Right ventricle myocardium inferior (tissue), 1 donor: Measurements from ENCODE around the gene HOXA10. TPM values are rescaled to one million over a fixed set of nuclear protein-coding genes. Genes with fewer than 3 reads are reported as not detected.

Source experiments
- ATAC-seq: fragments of 200-7000 bp; cut with Tn5 transposase; one replicate; pipeline ENCODE4 v1.9.1; 2020; ENCODE audit warnings: mild to moderate bottlenecking, moderate library complexity
- DNase-seq: peaks from one replicate; pipeline ENCODE4 v3.0.0; 2021; ENCODE audit errors: missing footprints
- intact Hi-C: fragments of 100-400 bp; cut with DNase I; formaldehyde crosslinking; loops from one replicate; pipeline ENCODE4 v1.11.0; 2022
- total RNA-seq: library from RNA; stranded (reverse); fragmentation: NEBNext Ultra II Directional; extraction: Animal tissue kit (Norgen Biotek cat#: 25700); gene quantifications from one replicate; pipeline ENCODE4 v1.2.1, GENCODE V29; 2021
- donor health status: DM: no; HTN: yes; CAD: no; lungs with severe emphysema.

HOXA10 gene
- total RNA-seq, 1 donor from 2014 or later: not detected

DNA sequence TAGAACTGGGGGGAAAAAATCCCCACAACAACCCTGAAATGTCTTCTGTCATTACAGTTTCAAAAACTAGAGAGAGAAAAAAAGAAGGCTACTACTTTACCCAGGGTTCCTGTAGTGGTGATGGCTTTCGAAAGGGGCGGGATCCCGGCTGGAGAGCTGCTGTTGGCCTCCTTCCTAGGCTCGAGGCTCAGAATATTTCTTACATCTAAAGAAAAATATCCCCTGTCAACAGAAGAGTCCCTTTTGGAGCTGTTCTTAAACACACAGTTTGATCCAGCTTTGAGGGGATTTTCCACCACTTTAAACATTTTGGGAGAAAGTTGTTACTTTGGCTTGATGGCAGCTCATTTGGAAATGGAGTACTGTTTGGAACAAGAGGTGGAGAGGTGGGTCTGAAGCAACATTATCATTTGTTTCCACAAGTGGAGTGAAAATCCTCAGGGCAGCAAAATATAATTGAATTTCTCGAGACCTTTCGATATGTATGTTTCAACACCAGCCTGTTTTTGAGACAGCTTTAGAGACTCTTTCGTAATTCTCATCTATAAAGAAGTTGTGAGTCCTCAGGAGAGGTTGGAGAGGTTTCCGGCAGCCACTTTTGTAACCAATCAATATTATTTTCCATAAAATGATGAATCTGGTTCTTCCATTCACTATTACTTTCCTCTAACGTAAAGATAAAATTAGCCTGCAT, 20.7 kb upstream of the HOXA10 start:
- no peak for DNase-seq
- no peak for ATAC-seq
- intact Hi-C loops: loop anchor here (5.0 kb wide), 4 partner anchors 382 to 1657 kb away; no protein-coding TSS in a partner anchor

DNA sequence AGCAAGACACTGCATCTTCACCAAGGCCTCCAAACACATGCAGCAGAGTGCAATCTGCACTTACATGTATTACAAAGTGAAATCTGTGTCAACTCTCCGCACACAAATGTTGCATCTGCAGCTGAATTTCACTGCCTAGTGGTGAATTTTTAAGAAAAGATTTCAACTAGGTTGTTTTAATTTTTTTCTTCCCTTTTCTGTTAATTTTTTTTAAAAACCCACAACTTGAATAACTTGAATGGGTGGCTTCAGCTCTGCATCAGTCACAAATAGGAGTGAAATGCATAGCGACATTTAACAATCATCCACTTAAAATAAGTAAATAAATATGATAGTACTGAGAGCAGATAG, 19.9 kb upstream of the HOXA10 start:
- ATAC-seq (no peak), DNase-seq (no peak)
- intact Hi-C loops: no loop called here

DNA sequence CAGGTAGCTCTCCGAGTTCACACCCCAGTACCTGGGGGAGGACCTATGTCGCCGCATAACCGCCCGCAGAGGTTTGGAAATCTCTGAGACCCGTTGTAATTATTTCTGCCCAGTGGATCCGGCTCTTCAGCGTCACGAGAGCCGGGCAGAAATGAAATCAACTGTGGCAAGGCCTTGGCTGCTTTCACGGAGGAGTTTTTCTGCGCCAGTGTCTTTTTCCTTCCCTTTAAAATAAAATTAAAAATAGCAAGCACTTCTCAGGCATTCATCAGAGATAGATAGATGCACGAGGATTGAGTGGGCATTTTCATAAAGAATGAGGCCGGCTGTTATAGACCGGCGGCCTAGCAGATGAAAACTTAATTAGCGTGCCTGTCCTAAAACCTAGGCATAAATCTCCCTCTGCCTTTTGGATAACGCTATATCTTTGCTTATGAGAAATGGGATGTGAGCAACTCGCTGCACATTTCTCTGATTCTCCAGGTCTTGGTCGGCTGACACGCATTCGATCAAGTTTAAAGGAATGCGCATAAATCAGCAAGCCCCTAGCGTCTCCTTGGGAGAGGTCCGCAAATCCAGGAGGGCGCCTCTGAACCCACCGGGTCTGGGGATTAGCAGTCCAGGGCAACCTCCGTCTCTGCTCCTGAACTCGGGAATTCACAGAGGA, 19.3 kb upstream of the HOXA10 start:
- DNase-seq (no peak), ATAC-seq (no peak)
- intact Hi-C loops: no loop called here

DNA sequence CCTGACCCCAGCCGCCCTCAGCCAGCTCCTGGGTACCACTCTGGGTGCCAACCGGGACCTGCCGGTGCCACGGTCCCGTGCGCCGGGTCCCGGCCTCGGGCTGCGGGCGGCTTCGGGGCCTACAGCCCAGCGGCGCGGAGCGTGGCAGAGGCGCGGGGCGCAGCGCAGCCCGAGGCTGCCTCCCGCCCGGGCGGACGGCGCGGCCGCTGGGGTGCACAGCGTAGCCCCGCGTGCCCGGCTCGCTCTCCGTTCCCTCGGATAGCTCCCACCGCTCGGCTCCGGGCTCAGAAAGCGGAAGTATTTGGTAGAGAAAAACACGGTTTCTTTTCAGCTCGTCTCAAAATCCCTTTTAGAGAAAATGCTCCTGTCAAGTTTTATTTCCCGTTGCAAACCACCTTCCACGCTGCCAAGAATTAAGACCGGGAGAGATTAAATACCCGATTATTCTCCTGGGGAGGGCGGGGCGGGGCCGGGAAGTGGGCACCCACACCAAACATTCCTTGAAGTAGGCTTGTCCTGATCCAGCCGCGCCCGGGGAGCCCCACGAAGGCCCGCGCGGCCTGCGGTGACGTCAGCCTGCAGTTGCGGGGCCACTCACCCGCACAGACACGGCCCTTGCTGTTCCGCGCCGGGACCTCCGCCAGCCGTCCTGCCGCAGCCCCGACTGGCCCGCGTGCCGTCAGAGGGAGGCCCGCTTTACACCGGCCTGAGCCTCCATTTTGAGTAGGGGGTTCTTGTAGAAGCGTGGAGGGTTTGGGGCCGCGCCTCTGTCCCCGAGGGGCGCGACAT, 18.6 kb upstream of the HOXA10 start:
- no peak for ATAC-seq
- peak; percentile 84 for DNase-seq

DNA sequence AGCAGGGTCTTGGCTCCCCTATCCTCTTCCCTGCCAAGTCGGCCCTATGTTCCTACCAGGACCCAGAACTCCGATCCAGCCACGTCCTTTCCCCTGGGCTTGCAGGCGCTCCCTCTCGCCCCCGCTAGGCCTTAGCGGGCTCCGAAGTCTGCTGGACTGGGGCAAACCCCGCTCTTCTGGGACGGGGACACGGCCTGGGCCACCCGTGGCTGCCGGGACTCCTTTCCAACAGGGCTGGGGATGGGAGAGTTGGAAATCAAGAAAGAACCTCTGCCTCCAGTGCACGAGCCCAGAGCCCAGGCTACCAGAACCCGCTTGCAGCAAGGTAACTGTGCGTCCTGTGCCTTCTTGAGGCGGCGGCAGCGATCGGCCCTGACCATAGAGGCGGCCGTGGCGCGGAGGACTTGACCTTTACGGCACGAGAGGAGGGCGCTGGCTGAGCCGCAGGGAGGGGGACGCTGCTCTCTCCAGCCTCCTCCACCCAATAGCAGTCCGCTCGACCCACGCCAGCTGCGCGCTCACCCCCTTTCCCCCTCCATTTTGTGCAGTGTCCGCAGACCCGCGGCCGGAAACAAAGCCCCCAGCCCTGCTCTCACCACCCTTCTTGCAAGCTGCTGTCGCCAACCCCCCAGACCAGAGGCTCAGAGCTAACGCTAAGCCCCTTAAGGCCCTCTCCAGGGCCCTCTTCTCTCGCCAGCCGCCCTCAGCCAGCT, 17.9 kb upstream of the HOXA10 start:
- ATAC-seq (no peak), DNase-seq (no peak)
- intact Hi-C loops: no loop called here

More for the DNA sequence above, 18.6 kb upstream of the HOXA10 start:
- intact Hi-C loops: no loop called here

DNA sequence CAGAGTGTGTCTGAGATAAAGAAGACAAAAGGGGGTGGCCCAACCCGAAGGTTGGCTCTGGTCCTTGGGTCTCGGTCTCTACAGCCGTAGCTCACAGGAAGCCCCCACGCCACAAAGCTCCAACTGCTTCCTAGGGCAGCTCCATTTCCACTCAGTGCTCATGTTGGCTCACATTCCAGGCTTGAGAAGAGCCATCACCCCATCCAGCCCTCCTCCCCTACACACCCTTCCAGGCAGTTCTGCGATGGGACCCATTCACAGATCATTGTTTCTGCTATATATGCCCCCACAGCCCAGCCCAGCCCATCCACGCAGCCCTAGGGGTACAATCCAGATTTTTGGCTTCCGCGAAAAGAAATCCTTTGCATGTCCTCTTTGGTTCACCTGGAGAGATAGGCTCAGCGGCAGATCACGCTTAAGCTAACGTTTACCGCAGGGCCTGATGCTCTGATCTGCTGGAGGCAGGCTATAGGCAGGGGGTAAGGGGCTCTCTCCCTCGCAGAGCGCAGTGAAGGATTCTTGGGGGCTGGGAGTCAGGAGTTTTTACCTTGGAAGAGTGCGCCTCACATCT, 17.1 kb upstream of the HOXA10 start:
- ATAC-seq (no peak), DNase-seq (no peak)
- intact Hi-C loops: no loop called here

DNA sequence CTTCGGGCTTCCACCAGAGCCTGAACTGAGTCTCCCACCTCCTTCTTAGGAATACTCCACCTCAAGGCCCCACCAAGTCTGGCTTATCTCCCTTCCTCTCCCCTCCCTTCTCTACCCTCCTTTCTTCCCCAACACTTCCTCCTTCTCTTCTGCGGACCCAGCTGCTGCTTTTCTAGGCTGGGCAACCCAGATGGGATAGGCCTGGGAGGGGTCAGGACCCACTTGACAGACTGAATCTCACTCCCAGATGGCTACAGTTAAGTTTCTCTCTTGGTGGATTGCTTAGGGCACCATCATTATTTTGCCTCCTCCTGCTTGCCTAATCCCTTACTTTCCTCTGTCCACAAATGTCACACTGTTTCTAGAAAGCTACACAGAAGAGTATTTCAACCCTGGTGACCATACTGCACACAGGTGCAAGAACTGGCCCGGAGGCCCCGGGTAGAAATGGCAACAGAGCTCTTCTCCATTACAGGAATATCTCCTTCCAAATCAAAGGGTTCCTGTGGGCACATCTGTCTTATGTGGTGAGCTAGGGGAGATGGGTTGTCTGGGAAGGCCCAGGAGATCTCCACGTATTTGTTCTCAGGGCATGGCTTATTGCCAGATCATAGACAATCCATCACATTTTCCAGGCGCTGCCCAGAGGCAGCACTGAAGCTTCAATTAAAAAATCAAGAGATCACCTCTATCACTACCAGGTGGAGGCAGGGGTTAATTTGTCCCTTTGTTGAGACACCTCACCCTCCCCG, 16.1 kb upstream of the HOXA10 start:
- ATAC-seq (no peak), DNase-seq (no peak)
- intact Hi-C loops: no loop called here

DNA sequence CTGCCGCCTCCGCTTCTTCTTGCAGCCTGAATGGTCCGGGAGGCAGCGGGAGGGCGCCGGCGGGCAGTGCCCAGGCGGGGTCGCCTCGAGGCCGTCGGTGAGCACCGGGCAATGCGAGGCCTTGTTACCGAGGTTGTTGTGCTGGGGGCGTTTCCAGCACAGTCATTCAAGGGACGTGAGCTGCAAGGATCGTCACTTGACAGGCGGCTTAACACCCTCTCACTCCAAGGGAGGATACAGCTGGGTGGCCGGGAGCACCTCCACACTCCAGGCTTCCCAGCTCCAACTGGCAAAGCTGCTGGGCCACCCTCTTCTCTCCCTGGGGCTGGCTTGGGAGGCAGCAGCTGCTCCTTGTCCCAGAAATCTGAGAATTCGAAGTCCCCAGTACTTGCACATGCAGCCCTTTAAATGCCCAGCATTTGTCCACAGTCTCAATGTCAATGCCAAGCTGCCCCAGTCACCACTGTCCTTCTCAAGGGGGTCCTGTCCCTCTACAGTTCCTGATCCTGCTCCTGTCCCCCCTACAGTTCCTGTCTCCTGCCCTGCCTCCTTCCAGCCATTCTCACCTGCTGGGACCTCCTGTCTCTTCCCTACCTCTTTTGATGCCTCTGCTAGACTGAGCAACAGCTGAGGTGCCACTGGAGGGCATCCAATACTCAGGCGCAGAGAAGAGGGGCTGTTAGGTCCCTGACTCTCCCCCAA, 15.3 kb upstream of the HOXA10 start:
- intact Hi-C loops: no loop called here
- no peak for DNase-seq

DNA sequence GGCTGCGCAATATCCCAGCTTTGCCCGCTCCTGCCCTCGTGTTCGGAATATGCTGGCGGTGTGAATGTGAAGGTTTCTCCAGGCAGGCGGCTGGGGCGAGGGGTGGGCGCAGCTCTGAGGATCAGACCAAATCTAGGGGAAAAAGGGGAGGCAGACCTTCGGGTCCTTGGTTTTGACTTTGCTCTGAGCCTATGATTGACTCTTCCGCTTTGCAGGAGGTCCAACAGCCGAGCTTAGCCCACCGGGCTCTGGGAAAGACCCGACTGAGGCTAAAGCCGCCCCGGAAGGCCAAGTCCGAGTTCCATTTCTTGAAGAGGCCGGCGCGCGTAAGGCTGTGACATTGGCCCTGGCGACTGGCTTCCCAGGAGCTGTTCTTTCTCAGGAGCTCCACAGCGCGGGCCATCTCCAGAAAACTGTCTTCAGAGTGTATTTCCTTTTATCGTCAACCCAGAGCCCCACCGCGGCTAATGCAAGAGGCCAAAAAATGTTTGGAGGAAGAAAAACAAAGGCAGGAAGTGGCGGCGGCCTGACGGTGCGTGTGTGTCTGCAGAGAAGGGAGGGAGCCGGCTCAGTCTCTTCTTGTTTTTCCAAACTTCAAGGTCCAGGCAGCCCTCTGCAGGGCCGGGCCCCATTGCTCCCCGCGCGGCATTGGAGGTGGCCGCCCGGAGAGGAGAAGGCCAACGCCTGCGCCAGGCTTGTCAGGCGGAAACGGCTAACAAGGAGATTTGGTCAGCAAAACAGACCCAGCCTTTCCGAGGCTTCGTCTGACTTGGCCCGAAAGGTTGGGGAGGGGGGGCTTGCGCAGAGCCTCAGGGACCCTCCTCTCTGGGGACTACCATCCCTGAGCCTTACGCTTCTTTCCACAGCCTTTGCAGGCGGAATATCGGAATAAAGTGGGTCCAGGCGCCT, 14.5 kb upstream of the HOXA10 start:
- intact Hi-C loops: no loop called here
- ATAC-seq (no peak), DNase-seq (no peak)

More for the DNA sequence above, 15.3 kb upstream of the HOXA10 start:
- ATAC-seq: no peak

DNA sequence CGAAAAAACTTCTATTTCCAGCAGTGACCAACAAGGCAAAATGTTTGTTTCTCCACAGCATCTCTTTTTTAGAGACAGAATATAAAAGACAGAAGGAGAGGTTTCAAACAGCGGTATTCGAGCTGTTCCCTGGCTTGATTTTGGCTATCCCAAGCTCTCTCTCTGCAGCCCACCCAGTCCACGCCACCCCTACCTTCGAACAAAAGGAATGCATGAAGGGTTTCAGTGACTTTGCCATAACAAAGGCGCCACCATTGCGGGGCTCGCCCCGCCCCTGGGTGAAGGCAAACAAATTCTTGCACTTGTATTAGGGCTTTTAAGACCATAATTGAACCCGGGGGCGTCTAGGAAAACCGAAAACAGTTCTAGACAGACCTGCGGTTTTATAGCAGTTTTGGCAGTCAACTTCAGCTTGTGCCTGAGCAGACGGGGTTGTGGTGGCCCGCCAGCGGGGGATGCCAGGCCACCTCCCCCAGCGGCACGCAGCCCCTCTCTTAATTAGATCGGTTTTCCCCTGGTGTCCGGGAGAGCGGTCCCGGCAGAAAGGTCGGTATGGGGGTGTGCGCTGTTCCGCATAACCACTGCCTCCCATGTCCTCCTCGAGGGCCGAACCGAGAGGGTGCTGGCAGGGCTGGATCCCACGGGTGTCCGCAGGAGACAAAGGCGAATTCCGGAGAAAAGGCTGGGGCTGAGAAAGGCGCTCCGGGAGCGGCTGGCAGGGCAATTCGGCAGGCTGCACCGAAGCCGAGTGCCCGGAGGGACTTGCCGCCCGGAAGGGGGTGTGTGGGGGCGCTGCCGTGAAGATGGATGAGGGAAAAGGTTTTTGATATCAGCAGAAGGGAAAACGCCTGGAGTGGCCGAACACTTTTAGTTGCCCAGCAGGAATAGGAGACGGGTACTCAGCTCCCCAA, 13.6 kb upstream of the HOXA10 start:
- ATAC-seq (no peak), DNase-seq (no peak)
- intact Hi-C loops: no loop called here

DNA sequence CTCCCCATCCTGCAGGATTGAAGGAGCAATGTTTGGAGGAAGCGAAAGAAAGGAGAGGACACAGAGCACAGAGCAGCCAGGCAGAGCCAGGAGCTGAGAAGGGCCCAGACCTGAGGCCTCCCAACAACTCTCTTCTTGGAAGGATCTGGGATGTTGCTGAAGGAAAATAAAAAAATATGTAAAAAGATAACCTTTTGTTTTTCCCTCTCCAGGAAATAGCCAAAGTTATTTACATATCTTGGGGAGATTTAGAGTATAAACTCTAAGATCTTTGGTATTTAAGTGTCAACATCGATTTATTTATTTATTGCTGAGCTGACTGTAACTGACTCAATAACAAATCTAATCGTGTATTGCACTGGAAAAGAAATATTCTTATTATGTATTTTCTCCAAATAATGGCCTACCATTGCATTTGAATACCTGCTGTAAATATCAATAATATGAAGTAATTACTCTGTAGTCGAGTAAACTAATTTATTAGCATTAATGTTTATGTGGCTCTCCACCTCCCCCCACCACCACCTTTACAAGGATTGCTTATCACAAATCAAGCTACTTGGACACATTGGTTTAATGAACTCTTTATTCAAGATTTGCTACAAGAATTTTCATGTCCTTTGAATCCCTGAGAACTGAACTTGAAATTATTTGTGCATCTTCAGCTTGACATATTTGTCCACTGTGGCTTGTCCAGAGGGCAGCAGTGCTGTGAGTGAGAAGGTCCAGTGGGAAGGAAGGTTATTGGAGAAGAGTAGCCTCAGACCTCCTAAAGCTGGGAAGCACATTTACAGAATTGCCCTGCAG, 12.8 kb upstream of the HOXA10 start:
- DNase-seq (no peak), ATAC-seq (no peak)
- intact Hi-C loops: no loop called here

DNA sequence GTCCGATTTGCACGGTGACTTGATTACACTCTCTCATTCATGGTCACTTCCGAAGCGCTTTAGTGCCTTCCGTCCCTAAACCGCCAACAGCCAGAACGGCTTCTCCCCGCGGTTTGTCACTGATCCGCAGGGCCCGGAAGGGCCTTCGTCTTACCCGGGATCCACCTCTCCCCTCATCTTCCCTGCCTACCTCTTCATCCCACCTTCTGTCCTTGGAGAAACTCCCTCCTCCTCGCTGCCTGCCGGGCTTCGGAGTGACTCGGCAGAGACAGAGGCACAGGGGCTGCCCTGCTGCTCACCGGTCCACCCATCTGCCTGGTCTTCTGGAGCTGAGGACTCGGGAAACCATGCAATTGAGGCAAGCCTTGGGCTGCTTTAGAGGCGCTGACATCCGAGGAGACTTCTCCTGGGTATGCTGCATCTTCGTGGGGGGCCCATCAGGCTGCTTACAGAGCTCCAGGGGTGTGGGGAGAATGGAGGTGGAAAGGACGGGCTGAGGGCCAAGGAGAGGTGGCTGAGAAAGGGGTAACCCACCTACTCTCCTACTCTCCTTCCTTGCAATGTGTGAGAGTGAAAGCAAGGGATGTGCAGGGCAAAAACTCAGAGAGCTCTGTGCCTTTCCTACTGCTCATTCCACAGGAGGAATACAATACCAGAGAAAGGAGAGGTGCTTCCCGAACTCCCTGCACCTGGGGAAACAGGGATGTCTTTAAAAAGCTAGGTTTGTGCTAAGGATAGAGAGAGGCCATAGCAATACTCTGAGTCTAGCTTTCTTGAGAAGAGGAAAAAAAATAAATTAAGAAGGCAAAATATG, 11.9 kb upstream of the HOXA10 start:
- DNase-seq (no peak), ATAC-seq (no peak)
- intact Hi-C loops: no loop called here

DNA sequence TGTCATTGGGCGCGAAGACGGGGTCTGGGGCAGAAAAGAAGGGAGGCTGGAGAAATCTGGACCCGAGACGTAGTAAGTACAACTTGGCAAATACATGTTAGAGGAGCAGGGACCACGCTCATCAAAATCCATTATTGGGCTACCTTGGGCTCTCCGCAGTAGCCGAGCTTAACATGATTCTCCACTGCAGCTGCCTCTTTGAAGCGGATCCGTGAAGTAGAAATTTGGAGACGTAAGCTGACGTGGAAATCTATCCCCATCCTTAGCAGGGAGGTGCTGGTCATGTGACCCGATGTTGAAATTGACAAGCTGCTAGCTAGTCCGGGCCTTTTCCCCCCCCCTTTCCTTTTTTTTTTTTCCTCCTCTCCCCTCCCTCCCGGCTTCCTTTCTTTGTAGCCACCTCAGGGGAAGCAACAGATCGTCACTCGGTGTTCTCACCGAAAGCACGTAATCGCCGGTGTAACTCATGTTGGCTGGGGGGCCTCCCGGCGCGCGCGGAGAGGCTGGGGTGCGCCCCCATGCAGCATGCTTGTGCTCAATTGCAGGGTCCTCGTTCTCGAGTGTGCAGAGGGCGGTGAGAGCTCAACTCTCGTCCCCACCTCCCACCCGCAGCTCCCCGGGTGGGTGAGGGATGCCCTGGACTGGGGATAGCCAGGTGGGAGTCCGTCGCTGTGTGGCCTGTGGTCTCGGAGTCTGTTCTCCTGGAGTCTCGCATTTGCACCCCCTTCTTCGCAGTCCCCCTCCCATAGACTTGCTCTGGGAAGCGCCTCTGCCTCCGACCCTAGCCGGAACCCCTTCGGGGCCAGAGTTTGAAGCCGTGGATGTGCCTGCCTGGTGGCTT, 11.1 kb upstream of the HOXA10 start, which contains the start of gene HOXA11:
Gene HOXA11, minus strand, starts transcription at position 220 of the 841 bp plus-strand sequence. Its CDS starts 88 bp downstream, at position 132.
- DNase-seq (no peak), ATAC-seq (no peak)
- intact Hi-C loops: no loop called here
